Islet precursor cell (in vitro differentiated cells): ENCODE data around the gene LRRC37B.
"Not testable (repeated sequence)": the region's sequence is repeated elsewhere in the genome, so short reads cannot be mapped to it uniquely, and the experiment has no call there.

Experiments
- DNase-seq: peaks from one replicate; pipeline ENCODE4 v3.0.0-alpha.2; 2018

The LRRC37B gene

GRCh38 chr17:32100323-32100722, 93.1 kb downstream of the LRRC37B start:
- DNase-seq: not testable (repeated sequence)

GRCh38 chr17:32100971-32101631, 93.9 kb downstream of the LRRC37B start:
- DNase-seq: peak; percentile 53

- no peak for DNase-seq
These were observed 95.0 kb downstream of the LRRC37B start for GRCh38 chr17:32102172-32102571.

GRCh38 chr17:32102646-32103186, 95.5 kb downstream of the LRRC37B start:
- DNase-seq: peak; percentile 70
